ENCODE results near the gene GCM1.

Gene GCM1

DNA sequence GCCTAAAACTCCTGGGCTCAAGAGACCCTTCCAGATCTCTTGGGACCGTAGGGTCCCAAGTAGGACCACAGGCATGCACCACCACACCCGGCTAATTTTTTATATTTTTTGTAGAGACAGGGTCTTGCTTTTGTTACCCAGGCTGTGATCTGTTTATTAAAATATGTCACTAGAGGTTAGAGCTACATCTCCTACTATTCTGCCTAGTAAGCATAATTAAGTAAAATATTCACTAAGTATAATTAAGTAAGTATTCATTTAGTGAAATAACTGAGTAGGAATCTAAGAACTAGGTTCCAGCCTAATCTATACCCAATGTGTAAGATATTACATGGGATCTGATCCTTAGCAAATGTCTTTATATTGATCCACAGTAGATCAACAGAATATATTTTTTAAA, 40.2 kb upstream of the GCM1 start:
- no peak overlapping the region for H3K27ac ChIP-seq

DNA sequence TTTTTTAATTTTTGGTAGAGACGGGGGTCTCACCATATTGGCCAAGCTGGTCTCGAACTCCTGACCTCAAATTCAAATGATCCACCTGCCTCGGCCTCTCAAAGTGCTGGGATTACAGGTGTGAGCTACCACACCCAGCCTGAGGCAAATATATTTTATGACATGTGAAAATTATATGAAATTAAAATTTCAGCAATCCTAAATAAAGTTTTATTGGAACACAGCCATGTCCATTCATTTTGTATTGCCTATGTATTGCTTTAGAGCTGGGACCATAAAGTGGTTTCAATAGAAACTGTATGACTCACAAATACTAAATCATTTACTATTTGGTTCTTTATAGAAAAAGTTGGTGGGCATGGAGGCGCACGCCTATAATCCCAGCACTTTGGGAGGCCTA, 32.0 kb upstream of the GCM1 start:
- Histone ChIP-seq H3K4me3 (ENCODE audit: low read depth, low read length) (no peak overlapping the region), H3K27me3 (ENCODE audit: insufficient read depth, low read depth, severe bottlenecking) (no peaks in the 10 kb centered on the region), H3K9me3 (ENCODE audit: severe bottlenecking) (no peaks in the 10 kb centered on the region), H3K36me3 (no peaks in the 10 kb centered on the region), H3K27ac (no peak overlapping the region)
- TF ChIP-seq CTCF (IDR thresholded peaks at IDR 0.05; ENCODE audit: low read depth, low read length): no peak
- no peak for DNase-seq

More for the DNA sequence above, 40.2 kb upstream of the GCM1 start:
- TF ChIP-seq CTCF (IDR thresholded peaks at IDR 0.05; ENCODE audit: low read depth, low read length): no peak
- Histone ChIP-seq H3K36me3 (no peaks in the 10 kb centered on the region), H3K9me3 (ENCODE audit: severe bottlenecking) (no peaks in the 10 kb centered on the region), H3K4me3 (ENCODE audit: low read depth, low read length) (no peak overlapping the region), H3K27me3 (ENCODE audit: insufficient read depth, low read depth, severe bottlenecking) (no peaks in the 10 kb centered on the region)
- no peak for DNase-seq

GRCh38 chr6:53179961-53180651, 31.5 kb upstream of the GCM1 start:
- no peak overlapping the region for H3K27ac ChIP-seq
- no peaks in the 10 kb centered on the region for H3K36me3 ChIP-seq
- no peak overlapping the region for H3K4me3 ChIP-seq (ENCODE audit: low read depth, low read length)
- DNase-seq: no peak
- TF ChIP-seq CTCF (IDR thresholded peaks at IDR 0.05; ENCODE audit: low read depth, low read length): no peak
- no peaks in the 10 kb centered on the region for H3K9me3 ChIP-seq (ENCODE audit: severe bottlenecking)
- H3K27me3 ChIP-seq (ENCODE audit: insufficient read depth, low read depth, severe bottlenecking): no peaks in the 10 kb centered on the region

DNA sequence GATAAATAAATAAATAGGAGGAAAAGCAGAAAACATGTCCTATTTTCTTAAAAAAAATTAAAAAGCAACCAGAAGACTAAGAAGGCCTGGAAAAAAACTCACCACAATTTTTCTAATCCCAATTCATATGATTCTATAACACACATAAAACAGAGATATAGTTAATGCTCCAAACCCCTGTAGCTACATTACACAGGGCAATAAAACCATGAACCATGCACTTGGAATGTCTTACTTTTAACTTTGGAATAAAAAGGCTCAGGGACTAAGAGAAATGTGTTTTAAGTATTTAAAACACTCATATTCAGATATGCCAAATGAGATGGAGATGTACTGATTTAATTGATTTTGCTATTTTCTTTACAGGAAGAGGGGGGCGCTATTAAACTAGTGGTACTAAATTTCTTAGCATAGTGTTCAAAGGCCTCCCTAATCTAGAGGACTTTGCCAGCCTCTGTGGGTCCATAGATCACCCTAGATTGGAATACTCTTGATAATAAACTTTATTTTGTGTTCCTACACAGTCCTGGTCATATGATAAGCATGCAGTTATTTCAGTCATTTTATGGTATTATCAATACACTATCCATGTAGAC, 30.3 kb upstream of the GCM1 start:
- Histone ChIP-seq H3K9me3 (ENCODE audit: severe bottlenecking) (no peaks in the 10 kb centered on the region), H3K36me3 (no peaks in the 10 kb centered on the region), H3K27ac (no peak overlapping the region), H3K27me3 (ENCODE audit: insufficient read depth, low read depth, severe bottlenecking) (no peaks in the 10 kb centered on the region), H3K4me3 (ENCODE audit: low read depth, low read length) (no peak overlapping the region)
- no peak for TF ChIP-seq CTCF (IDR thresholded peaks at IDR 0.05; ENCODE audit: low read depth, low read length)
- no peak for DNase-seq

DNA sequence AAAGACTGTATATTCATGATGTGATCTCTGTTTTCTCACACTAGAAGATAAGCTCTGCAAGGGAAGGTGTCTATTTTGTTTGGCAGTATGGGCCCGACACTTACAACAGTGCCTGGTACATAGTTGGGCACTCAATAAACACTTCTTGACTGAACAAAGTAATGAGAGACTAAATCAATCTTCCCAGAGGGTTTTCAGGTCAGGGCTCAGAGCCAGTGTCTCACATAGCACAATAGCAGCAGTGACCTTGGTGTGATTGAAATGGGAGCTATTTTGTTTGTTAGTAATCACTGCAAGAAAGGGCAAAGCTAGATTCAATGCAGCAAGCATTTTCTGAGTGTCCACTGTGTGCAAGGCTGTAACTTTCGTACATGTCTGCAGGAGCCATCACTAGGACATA, 26.4 kb upstream of the GCM1 start:
- Histone ChIP-seq H3K9me3 (ENCODE audit: severe bottlenecking) (no peaks in the 10 kb centered on the region), H3K27ac (no peak overlapping the region), H3K27me3 (ENCODE audit: insufficient read depth, low read depth, severe bottlenecking) (no peaks in the 10 kb centered on the region), H3K4me3 (ENCODE audit: low read depth, low read length) (no peak overlapping the region), H3K36me3 (no peaks in the 10 kb centered on the region)
- DNase-seq: no peak
- TF ChIP-seq CTCF (IDR thresholded peaks at IDR 0.05; ENCODE audit: low read depth, low read length): no peak

GRCh38 chr6:53172468-53172803, 23.8 kb upstream of the GCM1 start:
- TF ChIP-seq CTCF (IDR thresholded peaks at IDR 0.05; ENCODE audit: low read depth, low read length): no peak
- H3K4me3 ChIP-seq (ENCODE audit: low read depth, low read length): no peak overlapping the region
- no peaks in the 10 kb centered on the region for H3K36me3 ChIP-seq
- DNase-seq: no peak
- no peaks in the 10 kb centered on the region for H3K9me3 ChIP-seq (ENCODE audit: severe bottlenecking)
- no peak overlapping the region for H3K27ac ChIP-seq
- no peaks in the 10 kb centered on the region for H3K27me3 ChIP-seq (ENCODE audit: insufficient read depth, low read depth, severe bottlenecking)
